Stimulated activated CD8-positive, alpha-beta memory T cell treated with anti-CD3 and anti-CD28 coated beads, Interleukin-7, amount 100 ng/mL, for 4 hours (primary cell): ENCODE results near the gene PM20D2.
A peak's percentile ranks its signal among the peaks of the same experiment; 100 is the strongest.

Source experiments
- DNase-seq, 2 donors: peaks; one replicate each; pipeline ENCODE4 v3.0.0-alpha.2; 2020; ENCODE audit warnings: low read depth in 2 of 2

PM20D2 gene

GRCh38 chr6:89145091-89145955 is 532 bp upstream of the PM20D2 start:
- DNase-seq: peak in 1 of 2 donors; percentile 8

- no peak for DNase-seq
Measured at GRCh38 chr6:89146718-89147700, 1.2 kb downstream of the PM20D2 start.

GRCh38 chr6:89148016-89148750 is 2.3 kb downstream of the PM20D2 start:
- DNase-seq: peak; percentile 18 to 21

GRCh38 chr6:89154131-89154530 is 8.3 kb downstream of the PM20D2 start:
- DNase-seq: no peak

- no peak for DNase-seq
Measured at GRCh38 chr6:89160331-89161092, 14.7 kb downstream of the PM20D2 start.

- no peak for DNase-seq
Measured at GRCh38 chr6:89161326-89162046, 15.6 kb downstream of the PM20D2 start.

- DNase-seq: no peak
Measured at GRCh38 chr6:89162047-89162371, 16.2 kb downstream of the PM20D2 start.

- no peak for DNase-seq
Measured at GRCh38 chr6:89172131-89172530, 26.3 kb downstream of the PM20D2 start.

- no peak for DNase-seq
Measured at GRCh38 chr6:89173634-89174033, 27.8 kb downstream of the PM20D2 start.

- no peak for DNase-seq
Measured at GRCh38 chr6:89180112-89180511, 34.3 kb downstream of the PM20D2 start.

- no peak for DNase-seq
Measured at GRCh38 chr6:89180971-89181370, 35.1 kb downstream of the PM20D2 start.

- no peak for DNase-seq
Measured at GRCh38 chr6:89183294-89183693, 37.4 kb downstream of the PM20D2 start.

GRCh38 chr6:89184344-89184743 is 38.5 kb downstream of the PM20D2 start:
- DNase-seq: no peak

- DNase-seq: no peak
Measured at GRCh38 chr6:89186762-89187161, 40.9 kb downstream of the PM20D2 start.

- no peak for DNase-seq
Measured at GRCh38 chr6:89187504-89187903, 41.6 kb downstream of the PM20D2 start.

GRCh38 chr6:89190741-89191140 is 44.9 kb downstream of the PM20D2 start:
- DNase-seq: no peak

GRCh38 chr6:89194559-89194958 is 48.7 kb downstream of the PM20D2 start:
- no peak for DNase-seq

- no peak for DNase-seq
Measured at GRCh38 chr6:89197141-89197540, 51.3 kb downstream of the PM20D2 start.

- no peak for DNase-seq
Measured at GRCh38 chr6:89198235-89198634, 52.4 kb downstream of the PM20D2 start.

GRCh38 chr6:89199579-89199978 is 53.7 kb downstream of the PM20D2 start:
- DNase-seq: no peak
